K562 (cell line): Measurements from ENCODE around the gene CC2D1A.

Experiments
- CREM ChIP-seq: IDR thresholded peaks from 2 replicates; pipeline ENCODE4 v1.6.1; 2014; ENCODE audit warnings: antibody characterized with exemption, low read depth
- MYNN ChIP-seq, 2 experiments: sonication (generic); formaldehyde crosslinking in 1 of 2; IDR thresholded peaks; 2 replicates each; pipeline versions ENCODE4 v1.5.0 to v1.6.1; 2016 to 2020; ENCODE audit warnings: antibody characterized with exemption in 1 of 2, missing genetic modification reagents in 1 of 2
- ZNF253 ChIP-seq: fragments of 250-450 bp; sonication (Bioruptor Pico); conservative IDR thresholded peaks from 2 replicates; pipeline ENCODE4 v1.6.1; 2021; ENCODE audit warnings: mild to moderate bottlenecking
- ZZZ3 ChIP-seq: fragments of 450-650 bp; IDR thresholded peaks from 2 replicates; pipeline ENCODE4 v1.6.1; 2016; ENCODE audit warnings: antibody characterized with exemption, mild to moderate bottlenecking, moderate library complexity
- TF ChIP-seq, protein P1 (sequence below), 3 experiments: IDR thresholded peaks in 2 of 3; conservative IDR thresholded peaks in 1 of 3; 2 replicates each; pipeline ENCODE4 v1.5.1; 2011 to 2012; ENCODE audit warnings: low read length in 3 of 3, mild to moderate bottlenecking in 3 of 3, control low read depth in 2 of 3, improper control_type of control experiment in 1 of 3, inconsistent platforms in 1 of 3, low read depth in 1 of 3, mixed read lengths in 1 of 3, moderate library complexity in 1 of 3; ENCODE audit not compliant: insufficient read depth in 2 of 3

DNA sequence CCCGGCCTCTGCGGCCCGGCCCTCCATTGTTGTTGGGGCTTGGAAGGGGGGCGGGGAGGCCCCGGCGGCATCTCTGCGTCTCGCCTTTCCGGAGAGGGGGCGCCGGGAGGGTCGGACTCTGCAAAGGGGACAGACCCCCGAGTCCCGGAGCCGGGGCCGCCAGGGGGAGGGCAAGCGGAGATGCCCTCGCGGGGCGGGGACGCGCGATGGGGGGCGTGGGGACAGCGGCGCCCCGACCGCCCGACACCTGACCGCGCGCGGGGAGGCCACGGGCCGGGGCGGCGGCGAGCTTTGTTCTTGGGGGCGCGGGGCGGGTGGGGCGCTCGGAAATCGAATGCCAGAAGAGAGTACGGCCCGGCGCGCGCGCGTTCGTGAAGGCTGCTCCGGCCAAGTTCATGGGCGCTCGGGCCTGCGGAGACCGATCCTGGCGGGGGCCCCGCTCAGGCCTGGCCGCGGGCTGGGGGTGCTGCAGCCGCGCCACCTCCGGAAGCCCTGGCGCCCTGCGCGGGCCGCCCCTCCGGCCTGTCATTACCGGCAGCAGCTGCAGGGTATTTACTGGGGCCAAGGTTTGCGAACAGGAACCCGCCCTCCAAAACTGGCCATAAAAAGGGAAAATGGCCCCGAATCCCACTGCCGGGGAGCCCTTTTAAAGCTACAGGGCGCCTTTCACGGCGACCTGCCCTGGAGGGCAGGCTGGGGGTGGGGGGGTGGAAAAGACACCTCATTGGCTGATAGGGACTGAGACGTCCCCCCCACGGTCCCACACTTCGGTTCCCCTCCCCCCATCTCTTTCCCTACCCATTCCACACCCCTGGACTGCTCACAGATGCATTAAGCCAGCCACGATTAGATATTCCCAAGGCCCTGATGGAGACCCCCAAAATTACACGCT is 40.2 kb upstream of the CC2D1A start:
- TF ChIP-seq ZZZ3 = no peak
- no peak for TF ChIP-seq MYNN (IDR thresholded peaks at IDR 0.05)
- TF ChIP-seq MYNN (CRISPR knock-in tag; IDR thresholded peaks at IDR 0.05) = no peak
- TF ChIP-seq ZNF253 (CRISPR knock-in tag) = no peak
- no peak for TF ChIP-seq CREM
- TF ChIP-seq, protein P1, sequence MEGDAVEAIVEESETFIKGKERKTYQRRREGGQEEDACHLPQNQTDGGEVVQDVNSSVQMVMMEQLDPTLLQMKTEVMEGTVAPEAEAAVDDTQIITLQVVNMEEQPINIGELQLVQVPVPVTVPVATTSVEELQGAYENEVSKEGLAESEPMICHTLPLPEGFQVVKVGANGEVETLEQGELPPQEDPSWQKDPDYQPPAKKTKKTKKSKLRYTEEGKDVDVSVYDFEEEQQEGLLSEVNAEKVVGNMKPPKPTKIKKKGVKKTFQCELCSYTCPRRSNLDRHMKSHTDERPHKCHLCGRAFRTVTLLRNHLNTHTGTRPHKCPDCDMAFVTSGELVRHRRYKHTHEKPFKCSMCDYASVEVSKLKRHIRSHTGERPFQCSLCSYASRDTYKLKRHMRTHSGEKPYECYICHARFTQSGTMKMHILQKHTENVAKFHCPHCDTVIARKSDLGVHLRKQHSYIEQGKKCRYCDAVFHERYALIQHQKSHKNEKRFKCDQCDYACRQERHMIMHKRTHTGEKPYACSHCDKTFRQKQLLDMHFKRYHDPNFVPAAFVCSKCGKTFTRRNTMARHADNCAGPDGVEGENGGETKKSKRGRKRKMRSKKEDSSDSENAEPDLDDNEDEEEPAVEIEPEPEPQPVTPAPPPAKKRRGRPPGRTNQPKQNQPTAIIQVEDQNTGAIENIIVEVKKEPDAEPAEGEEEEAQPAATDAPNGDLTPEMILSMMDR (IDR thresholded peaks at IDR 0.05 in 2 of 3, conservative IDR thresholded peaks at IDR 0.05 in 1 of 3; ENCODE audit: insufficient read depth in 2 of 3, low read depth in 1 of 3, low read length in 3 of 3) = no peak
